Urinary bladder (tissue), 4 donors: Measurements from ENCODE around the gene GIMAP7. TPM values are rescaled to one million over a fixed set of nuclear protein-coding genes. Genes with fewer than 3 reads are reported as not detected.
"Not testable (repeated sequence)": the region's sequence is repeated elsewhere in the genome, so short reads cannot be mapped to it uniquely, and the experiment has no call there.

Experiments
- DNase-seq: peaks from one replicate; pipeline ENCODE4 v3.0.0-alpha.2; 2015; ENCODE audit errors: extremely low spot score
- H3K27ac ChIP-seq: one replicate; pipeline ENCODE4 v1.5.1; 2013; ENCODE audit warnings: low read depth, mild to moderate bottlenecking, moderate library complexity
- H3K36me3 ChIP-seq: one replicate; pipeline ENCODE4 v1.6.1; 2013; ENCODE audit warnings: mild to moderate bottlenecking, moderate library complexity; ENCODE audit not compliant: insufficient read depth
- H3K4me1 ChIP-seq: one replicate; pipeline ENCODE4 v1.6.1; 2013; ENCODE audit warnings: mild to moderate bottlenecking, moderate library complexity; ENCODE audit not compliant: insufficient read depth
- H3K4me3 ChIP-seq: one replicate; pipeline ENCODE4 v1.5.1; 2013; ENCODE audit warnings: low read depth, low read length
- WGBS: extraction: QIAGEN DNeasy Blood & Tissue Kit; methylation state at CpG from one replicate; pipeline ENCODE4 v1.1.7; 2013; 5-methylcytosine and 5-hydroxymethylcytosine counted together
- polyA plus RNA-seq: library from polyadenylated mRNA; stranded (reverse); fragments of 200-250 nt; gene quantifications from one replicate; pipeline ENCODE4 v1.2.3, GENCODE V29; 2013
- total RNA-seq: library from RNA; depleted of rRNA; stranded (reverse); fragments of >200 nt; gene quantifications from one replicate; pipeline ENCODE4 v1.2.3, GENCODE V29; 2014
- donor health status: healthy with polysubstance abuse.
- donor health status: healthy.

The GIMAP7 gene
- total RNA-seq (16.2 TPM), polyA plus RNA-seq (33.2 TPM)

- WGBS = 48% methylated on average over 3 of the region's 3 CpGs
- H3K36me3 ChIP-seq = no peaks in the 10 kb centered on the region
- H3K4me1 ChIP-seq = no peaks in the 10 kb centered on the region
- DNase-seq = no peak
- peak within 1 kb of the TSS; percentile 39 for H3K4me3 ChIP-seq
- H3K27ac ChIP-seq = no peak within 1 kb of the TSS
Observed at GRCh38 chr7:150514748-150515222, at the start of gene GIMAP7. Gene GIMAP7 (plus strand): TSS chr7:150514872. CDS start chr7:150519975, 5,103 bp downstream.

DNA sequence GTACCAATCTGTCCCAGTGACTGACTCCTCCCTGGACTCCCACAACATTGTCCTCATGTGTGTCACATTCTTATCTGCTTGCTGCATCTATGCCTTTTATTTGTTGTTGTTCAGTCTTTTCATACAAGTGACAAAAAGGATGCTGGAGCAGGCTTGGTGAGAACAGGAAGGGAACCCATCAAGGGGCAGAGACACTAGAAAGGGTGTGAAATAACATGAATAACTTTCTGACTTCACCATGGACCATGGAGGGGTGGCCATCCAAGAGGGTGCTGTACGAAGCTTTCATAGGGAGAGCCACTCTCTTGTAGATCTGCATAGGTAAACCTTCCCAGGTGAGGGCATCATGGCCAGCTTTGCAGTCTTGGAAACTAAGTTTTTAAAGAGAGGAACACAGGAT lies 49.7 kb upstream of the GIMAP7 start:
- no peak overlapping the region for H3K27ac ChIP-seq
- no peaks in the 10 kb centered on the region for H3K4me1 ChIP-seq
- H3K36me3 ChIP-seq = no peaks in the 10 kb centered on the region
- DNase-seq = no peak
- H3K4me3 ChIP-seq = no peak overlapping the region
- WGBS = 85% methylated on average over 1 of the region's 1 CpG

DNA sequence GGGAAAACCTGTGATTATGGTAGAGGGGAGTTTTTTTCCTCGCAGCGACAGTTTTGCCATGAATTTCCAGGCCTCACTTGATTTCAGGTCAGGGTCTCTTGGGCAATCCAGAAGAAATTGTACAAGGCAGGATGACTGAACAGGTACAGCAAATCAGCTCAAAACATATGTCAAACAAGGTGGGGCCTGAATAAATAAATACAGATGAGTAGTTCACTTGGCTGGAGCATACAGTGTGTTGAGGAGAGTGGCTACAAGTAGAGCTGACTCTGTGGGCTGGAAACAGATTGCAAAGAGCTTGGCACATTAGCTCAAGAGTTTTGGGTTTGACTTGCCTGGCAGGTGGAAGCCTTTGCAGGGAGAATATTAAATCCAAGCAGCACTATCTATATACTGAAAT lies 49.3 kb upstream of the GIMAP7 start:
- WGBS = 99% methylated on average over 2 of the region's 2 CpGs
- no peaks in the 10 kb centered on the region for H3K36me3 ChIP-seq
- no peak for DNase-seq
- no peak overlapping the region for H3K4me3 ChIP-seq
- H3K27ac ChIP-seq = no peak overlapping the region
- H3K4me1 ChIP-seq = no peaks in the 10 kb centered on the region

DNA sequence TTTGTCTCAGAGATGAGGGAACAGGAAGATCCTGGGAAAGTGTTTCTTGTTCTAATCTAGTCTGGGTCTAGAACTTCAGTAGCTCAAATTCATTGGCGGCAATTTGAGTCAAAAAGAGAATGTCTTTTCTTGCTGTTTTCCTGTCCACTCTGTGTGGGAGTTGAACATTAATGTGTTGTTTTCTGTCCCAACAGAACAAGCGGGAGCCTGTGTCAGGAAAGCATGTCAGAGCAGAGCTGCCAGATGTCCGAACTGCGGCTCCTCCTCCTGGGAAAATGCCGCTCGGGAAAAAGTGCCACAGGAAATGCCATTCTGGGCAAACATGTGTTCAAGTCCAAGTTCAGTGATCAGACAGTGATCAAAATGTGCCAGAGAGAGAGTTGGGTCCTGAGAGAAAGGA lies 48.2 kb upstream of the GIMAP7 start:
- no peak overlapping the region for H3K4me3 ChIP-seq
- no peak overlapping the region for H3K27ac ChIP-seq
- no peak for DNase-seq

DNA sequence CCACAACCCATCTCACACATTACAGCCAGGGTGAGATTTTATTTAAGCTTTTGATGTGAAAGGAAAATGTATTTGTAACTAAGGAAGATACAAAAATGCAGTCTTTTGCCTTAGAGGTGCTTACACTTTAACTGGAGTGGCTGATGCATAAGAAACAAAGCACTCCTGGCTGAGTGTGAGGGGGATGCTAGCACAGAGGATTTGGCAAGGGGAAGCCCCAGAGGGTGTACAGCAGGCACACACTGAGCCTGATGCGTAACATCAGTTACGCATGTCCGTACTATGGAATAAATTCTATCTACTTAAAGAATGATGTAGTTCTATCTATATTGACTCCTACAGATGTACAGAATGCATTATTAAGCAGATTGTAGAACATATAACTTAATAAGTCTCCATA lies 46.4 kb upstream of the GIMAP7 start:
- 92% methylated on average over 3 of the region's 3 CpGs for WGBS
- no peaks in the 10 kb centered on the region for H3K36me3 ChIP-seq

More for the DNA sequence above, 48.2 kb upstream of the GIMAP7 start:
- WGBS = 62% methylated on average over 6 of the region's 6 CpGs
- no peaks in the 10 kb centered on the region for H3K36me3 ChIP-seq
- H3K4me1 ChIP-seq = no peaks in the 10 kb centered on the region

GRCh38 chr7:150471886-150472285 lies 42.8 kb upstream of the GIMAP7 start:
- no peaks in the 10 kb centered on the region for H3K4me1 ChIP-seq
- WGBS = 62% methylated on average over 5 of the region's 5 CpGs

More for the DNA sequence above, 46.4 kb upstream of the GIMAP7 start:
- no peak overlapping the region for H3K27ac ChIP-seq
- no peaks in the 10 kb centered on the region for H3K4me1 ChIP-seq
- DNase-seq = no peak
- no peak overlapping the region for H3K4me3 ChIP-seq

GRCh38 chr7:150473902-150474301 lies 40.8 kb upstream of the GIMAP7 start:
- no peak for DNase-seq
- H3K27ac ChIP-seq = no peak overlapping the region
- 82% methylated on average over 7 of the region's 7 CpGs for WGBS
- no peak overlapping the region for H3K4me3 ChIP-seq
- no peaks in the 10 kb centered on the region for H3K36me3 ChIP-seq
- H3K4me1 ChIP-seq = no peaks in the 10 kb centered on the region

More at GRCh38 chr7:150471886-150472285, 42.8 kb upstream of the GIMAP7 start:
- H3K27ac ChIP-seq = no peak overlapping the region
- H3K36me3 ChIP-seq = no peaks in the 10 kb centered on the region
- no peak for DNase-seq
- no peak overlapping the region for H3K4me3 ChIP-seq

- no peak for DNase-seq
- Histone ChIP-seq H3K36me3 (no peaks in the 10 kb centered on the region), H3K27ac (no peak overlapping the region), H3K4me1 (no peaks in the 10 kb centered on the region), H3K4me3 (no peak overlapping the region)
- WGBS = 92% methylated on average over 3 of the region's 3 CpGs
Observed at GRCh38 chr7:150476285-150476684, 38.4 kb upstream of the GIMAP7 start.

DNA sequence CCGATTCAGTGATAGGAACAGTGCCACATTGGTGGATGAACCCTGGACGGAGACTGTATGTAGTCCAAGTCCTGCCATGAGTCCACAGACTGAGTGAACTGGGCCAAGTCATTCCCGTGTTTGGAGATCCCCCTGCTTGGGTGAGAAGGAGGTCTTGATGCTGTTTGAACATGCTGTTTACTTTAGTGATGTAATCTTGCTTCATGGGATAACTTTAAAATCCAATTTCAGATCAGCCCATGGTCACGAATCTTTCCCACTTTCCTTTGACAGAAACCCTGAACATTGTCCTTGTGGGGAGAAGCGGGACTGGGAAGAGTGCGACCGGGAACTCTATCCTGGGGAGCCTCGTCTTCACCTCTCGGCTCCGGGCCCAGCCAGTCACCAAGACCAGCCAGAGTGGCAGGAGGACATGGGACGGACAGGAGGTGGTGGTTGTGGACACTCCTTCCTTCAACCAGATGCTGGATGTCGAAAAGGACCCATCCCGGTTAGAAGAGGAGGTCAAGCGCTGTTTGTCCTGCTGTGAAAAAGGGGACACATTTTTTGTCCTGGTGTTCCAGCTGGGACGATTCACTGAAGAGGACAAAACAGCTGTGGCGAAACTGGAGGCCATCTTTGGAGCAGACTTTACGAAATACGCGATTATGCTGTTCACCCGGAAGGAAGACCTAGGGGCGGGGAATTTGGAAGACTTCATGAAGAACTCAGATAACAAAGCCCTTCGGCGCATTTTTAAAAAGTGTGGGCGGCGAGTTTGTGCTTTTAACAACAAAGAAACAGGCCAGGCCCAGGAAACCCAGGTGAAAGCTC lies 37.6 kb upstream of the GIMAP7 start:
- no peaks in the 10 kb centered on the region for H3K4me1 ChIP-seq
- DNase-seq = no peak
- no peak overlapping the region for H3K27ac ChIP-seq
- H3K36me3 ChIP-seq = no peaks in the 10 kb centered on the region
- H3K4me3 ChIP-seq = no peak overlapping the region
- 87% methylated on average over 25 of the region's 25 CpGs for WGBS

- DNase-seq = no peak
- Histone ChIP-seq H3K4me1 (no peaks in the 10 kb centered on the region), H3K4me3 (no peak overlapping the region), H3K36me3 (no peaks in the 10 kb centered on the region), H3K27ac (no peak overlapping the region)
- WGBS = 68% methylated on average over 3 of the region's 3 CpGs
Observed at GRCh38 chr7:150479023-150479716, 35.5 kb upstream of the GIMAP7 start.

GRCh38 chr7:150481186-150481920 lies 33.3 kb upstream of the GIMAP7 start:
- Histone ChIP-seq H3K4me3 (no peak overlapping the region), H3K4me1 (no peaks in the 10 kb centered on the region), H3K27ac (peak overlapping the region; percentile 67), H3K36me3 (no peaks in the 10 kb centered on the region)
- DNase-seq = no peak
- WGBS = 66% methylated on average over 9 of the region's 9 CpGs

DNA sequence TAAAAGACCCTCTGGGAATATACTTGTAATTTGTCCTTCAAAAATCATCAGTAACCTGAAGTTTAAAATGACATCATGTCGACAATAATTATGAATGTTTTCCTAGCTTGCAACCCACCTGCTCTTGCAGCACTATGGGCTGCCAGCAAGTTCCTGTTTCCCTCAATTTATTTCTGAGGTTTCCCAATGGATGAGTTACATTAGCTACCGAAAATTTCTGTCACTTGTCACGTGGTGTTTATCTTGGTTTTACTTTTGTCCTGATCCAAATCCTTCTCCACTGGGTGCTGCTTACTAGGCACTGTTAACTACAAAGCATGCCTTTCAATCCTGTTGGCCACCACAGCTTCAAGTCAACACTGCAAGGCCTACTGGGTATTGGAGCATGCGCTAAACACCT lies 32.8 kb upstream of the GIMAP7 start:
- no peak for DNase-seq
- H3K4me3 ChIP-seq = no peak overlapping the region
- no peak overlapping the region for H3K27ac ChIP-seq
- no peaks in the 10 kb centered on the region for H3K4me1 ChIP-seq
- H3K36me3 ChIP-seq = no peaks in the 10 kb centered on the region
- WGBS = 76% methylated on average over 4 of the region's 4 CpGs

GRCh38 chr7:150483514-150483913 lies 31.2 kb upstream of the GIMAP7 start:
- not testable (repeated sequence) for H3K27ac ChIP-seq, H3K4me3 ChIP-seq, H3K36me3 ChIP-seq, DNase-seq, H3K4me1 ChIP-seq
- WGBS = 21% methylated on average over 2 of the region's 2 CpGs
